Measurements from ENCODE around the gene RBPJL.

Gene RBPJL

GRCh38 chr20:45306431-45306982 is at the start of gene RBPJL:
RBPJL (plus strand) TSS chr20:45306840; CDS start chr20:45306923, 83 bp downstream.
- no peak within 1 kb of the TSS for H3K4me3 ChIP-seq (ENCODE audit: low read length)
- no peaks in the 10 kb centered on the region for H3K9me3 ChIP-seq (ENCODE audit: control insufficient read depth, insufficient read depth, low read length)
- H4K20me1 ChIP-seq (ENCODE audit: control insufficient read depth, insufficient read depth, low read depth, low read length): no peaks in the 10 kb centered on the region
- no peaks in the 10 kb centered on the region for H3K36me3 ChIP-seq (ENCODE audit: control insufficient read depth, low read length)
- H3K79me2 ChIP-seq (ENCODE audit: control insufficient read depth, low read length): no peaks in the 10 kb centered on the region
- no peak within 1 kb of the TSS for H3K27ac ChIP-seq (ENCODE audit: low read depth, low read length)
- H3K4me2 ChIP-seq (ENCODE audit: low read length): no peak within 1 kb of the TSS
- no peaks in the 10 kb centered on the region for H3K9me2 ChIP-seq (replicated peaks; ENCODE audit: control insufficient read depth, low read length)
- TF ChIP-seq, protein P1, sequence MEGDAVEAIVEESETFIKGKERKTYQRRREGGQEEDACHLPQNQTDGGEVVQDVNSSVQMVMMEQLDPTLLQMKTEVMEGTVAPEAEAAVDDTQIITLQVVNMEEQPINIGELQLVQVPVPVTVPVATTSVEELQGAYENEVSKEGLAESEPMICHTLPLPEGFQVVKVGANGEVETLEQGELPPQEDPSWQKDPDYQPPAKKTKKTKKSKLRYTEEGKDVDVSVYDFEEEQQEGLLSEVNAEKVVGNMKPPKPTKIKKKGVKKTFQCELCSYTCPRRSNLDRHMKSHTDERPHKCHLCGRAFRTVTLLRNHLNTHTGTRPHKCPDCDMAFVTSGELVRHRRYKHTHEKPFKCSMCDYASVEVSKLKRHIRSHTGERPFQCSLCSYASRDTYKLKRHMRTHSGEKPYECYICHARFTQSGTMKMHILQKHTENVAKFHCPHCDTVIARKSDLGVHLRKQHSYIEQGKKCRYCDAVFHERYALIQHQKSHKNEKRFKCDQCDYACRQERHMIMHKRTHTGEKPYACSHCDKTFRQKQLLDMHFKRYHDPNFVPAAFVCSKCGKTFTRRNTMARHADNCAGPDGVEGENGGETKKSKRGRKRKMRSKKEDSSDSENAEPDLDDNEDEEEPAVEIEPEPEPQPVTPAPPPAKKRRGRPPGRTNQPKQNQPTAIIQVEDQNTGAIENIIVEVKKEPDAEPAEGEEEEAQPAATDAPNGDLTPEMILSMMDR (IDR thresholded peaks at IDR 0.05; ENCODE audit: low read depth, low read length, poor library complexity, severe bottlenecking): peak; percentile 94
- no peak for TF ChIP-seq EZH2phosphoT487 (IDR thresholded peaks at IDR 0.05; ENCODE audit: borderline replicate concordance, low read length)
- H3F3A ChIP-seq (ENCODE audit: control insufficient read depth, insufficient read depth): no peaks in the 10 kb centered on the region
- H3K4me1 ChIP-seq (ENCODE audit: control insufficient read depth, low read length): no peaks in the 10 kb centered on the region
- H3K27me3 ChIP-seq (ENCODE audit: control insufficient read depth, low read length): peaks cover 8% of the 10 kb centered on the region

- H4K20me1 ChIP-seq (ENCODE audit: control insufficient read depth, insufficient read depth, low read depth, low read length): no peaks in the 10 kb centered on the region
- H3K27me3 ChIP-seq (ENCODE audit: control insufficient read depth, low read length): peaks cover 34% of the 10 kb centered on the region
- H3K9me2 ChIP-seq (replicated peaks; ENCODE audit: control insufficient read depth, low read length): no peaks in the 10 kb centered on the region
- no peak overlapping the region for H3K27ac ChIP-seq (ENCODE audit: low read depth, low read length)
- no peaks in the 10 kb centered on the region for H3F3A ChIP-seq (ENCODE audit: control insufficient read depth, insufficient read depth)
- no peaks in the 10 kb centered on the region for H3K9me3 ChIP-seq (ENCODE audit: control insufficient read depth, insufficient read depth, low read length)
- no peaks in the 10 kb centered on the region for H3K4me1 ChIP-seq (ENCODE audit: control insufficient read depth, low read length)
- H3K79me2 ChIP-seq (ENCODE audit: control insufficient read depth, low read length): no peaks in the 10 kb centered on the region
- no peak overlapping the region for H3K4me2 ChIP-seq (ENCODE audit: low read length)
- TF ChIP-seq EZH2phosphoT487 (IDR thresholded peaks at IDR 0.05; ENCODE audit: borderline replicate concordance, low read length): no peak
- TF ChIP-seq, protein P1 (IDR thresholded peaks at IDR 0.05; ENCODE audit: low read depth, low read length, poor library complexity, severe bottlenecking): no peak
- no peak overlapping the region for H3K4me3 ChIP-seq (ENCODE audit: low read length)
- H3K36me3 ChIP-seq (ENCODE audit: control insufficient read depth, low read length): no peaks in the 10 kb centered on the region
Observed at GRCh38 chr20:45257161-45257560, 49.5 kb upstream of the RBPJL start.

DNA sequence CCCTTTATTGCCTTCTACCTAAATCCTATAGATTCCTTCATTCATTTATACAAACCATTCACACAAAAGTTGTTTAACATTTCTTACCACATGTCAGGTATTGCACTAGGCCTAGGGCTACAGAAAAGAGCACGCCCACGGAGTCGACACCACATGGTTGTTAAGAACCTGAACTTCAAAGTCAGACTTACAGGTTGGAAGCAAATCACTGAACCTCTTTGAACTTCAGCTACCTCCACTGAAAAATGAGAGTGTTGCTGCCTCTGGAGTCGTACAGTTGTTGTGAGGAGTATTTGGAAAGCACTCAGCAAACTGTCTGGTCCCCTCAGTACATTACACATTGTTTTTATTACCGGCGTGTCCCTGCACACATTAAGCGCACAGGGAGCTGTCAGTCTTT is 48.9 kb upstream of the RBPJL start:
- Histone ChIP-seq H3K27me3 (ENCODE audit: control insufficient read depth, low read length) (peaks cover 32% of the 10 kb centered on the region), H3K9me2 (replicated peaks; ENCODE audit: control insufficient read depth, low read length) (no peaks in the 10 kb centered on the region), H3K36me3 (ENCODE audit: control insufficient read depth, low read length) (no peaks in the 10 kb centered on the region), H3K79me2 (ENCODE audit: control insufficient read depth, low read length) (no peaks in the 10 kb centered on the region), H3K27ac (ENCODE audit: low read depth, low read length) (no peak overlapping the region), H3F3A (ENCODE audit: control insufficient read depth, insufficient read depth) (no peaks in the 10 kb centered on the region), H3K9me3 (ENCODE audit: control insufficient read depth, insufficient read depth, low read length) (no peaks in the 10 kb centered on the region), H3K4me1 (ENCODE audit: control insufficient read depth, low read length) (no peaks in the 10 kb centered on the region), H4K20me1 (ENCODE audit: control insufficient read depth, insufficient read depth, low read depth, low read length) (no peaks in the 10 kb centered on the region), H3K4me3 (ENCODE audit: low read length) (no peak overlapping the region), H3K4me2 (ENCODE audit: low read length) (no peak overlapping the region)
- TF ChIP-seq EZH2phosphoT487 (IDR thresholded peaks at IDR 0.05; ENCODE audit: borderline replicate concordance, low read length): no peak
- TF ChIP-seq, protein P1 (IDR thresholded peaks at IDR 0.05; ENCODE audit: low read depth, low read length, poor library complexity, severe bottlenecking): no peak

Data from DOHH2 (cell line).